Measurements from ENCODE around the gene ZFX. TPM values are rescaled to one million over a fixed set of nuclear protein-coding genes. Genes with fewer than 3 reads are reported as not detected.

Gene ZFX
- total RNA-seq, 3 donors from 2014 or later (not counting 1 experiment from before 2014, with no cell fraction given) = 60.9 to 123 (median 63.0) TPM

DNA sequence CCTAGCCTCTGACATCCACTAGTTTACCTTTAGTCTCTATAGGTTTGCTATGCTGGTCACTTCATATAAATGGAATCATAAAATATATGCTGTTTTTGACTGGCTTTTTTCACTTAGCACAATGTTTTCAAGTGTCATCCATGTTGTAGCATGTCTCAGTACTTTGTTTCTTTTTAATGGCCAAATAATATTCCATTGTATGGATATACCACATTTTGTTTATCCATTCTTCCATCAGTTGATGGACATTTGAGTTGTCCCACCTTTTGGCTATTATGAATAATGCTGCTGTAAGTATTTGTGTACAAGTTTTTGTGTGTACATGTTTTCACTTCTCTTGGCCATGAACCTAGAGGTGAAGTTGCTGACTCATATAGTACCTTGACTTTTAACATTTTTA is 75.7 kb downstream of the ZFX start:
- no peak for ATAC-seq
- H3K27me3 ChIP-seq (ENCODE audit: control insufficient read depth, insufficient read depth, low read length) = no peaks in the 10 kb centered on the region
- TF ChIP-seq, protein P1, sequence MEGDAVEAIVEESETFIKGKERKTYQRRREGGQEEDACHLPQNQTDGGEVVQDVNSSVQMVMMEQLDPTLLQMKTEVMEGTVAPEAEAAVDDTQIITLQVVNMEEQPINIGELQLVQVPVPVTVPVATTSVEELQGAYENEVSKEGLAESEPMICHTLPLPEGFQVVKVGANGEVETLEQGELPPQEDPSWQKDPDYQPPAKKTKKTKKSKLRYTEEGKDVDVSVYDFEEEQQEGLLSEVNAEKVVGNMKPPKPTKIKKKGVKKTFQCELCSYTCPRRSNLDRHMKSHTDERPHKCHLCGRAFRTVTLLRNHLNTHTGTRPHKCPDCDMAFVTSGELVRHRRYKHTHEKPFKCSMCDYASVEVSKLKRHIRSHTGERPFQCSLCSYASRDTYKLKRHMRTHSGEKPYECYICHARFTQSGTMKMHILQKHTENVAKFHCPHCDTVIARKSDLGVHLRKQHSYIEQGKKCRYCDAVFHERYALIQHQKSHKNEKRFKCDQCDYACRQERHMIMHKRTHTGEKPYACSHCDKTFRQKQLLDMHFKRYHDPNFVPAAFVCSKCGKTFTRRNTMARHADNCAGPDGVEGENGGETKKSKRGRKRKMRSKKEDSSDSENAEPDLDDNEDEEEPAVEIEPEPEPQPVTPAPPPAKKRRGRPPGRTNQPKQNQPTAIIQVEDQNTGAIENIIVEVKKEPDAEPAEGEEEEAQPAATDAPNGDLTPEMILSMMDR (IDR thresholded peaks at IDR 0.05) = no peak

DNA sequence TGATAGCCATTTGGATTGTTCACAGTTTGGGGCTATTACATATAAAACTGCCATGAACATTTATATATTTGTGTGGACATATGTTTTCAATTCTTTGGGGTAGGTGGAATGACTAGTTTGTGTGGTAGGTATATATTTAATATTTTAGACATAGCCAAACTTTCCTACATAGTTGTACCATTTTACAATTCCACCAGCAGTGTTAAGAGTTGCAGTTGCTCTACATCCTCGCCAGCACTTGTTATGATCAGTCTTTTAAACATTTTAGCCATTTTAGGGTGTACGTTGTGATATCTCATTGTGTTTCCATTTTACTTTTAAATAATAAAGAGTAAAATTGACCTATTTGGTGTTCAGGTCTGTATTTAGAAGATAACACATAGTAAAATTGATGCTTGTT is 76.6 kb downstream of the ZFX start:
- Mint-ChIP-seq H3K27ac (no peak overlapping the region), H3K36me3 (no peaks in the 10 kb centered on the region), H3K4me3 (no peak overlapping the region), H3K9me3 (no peaks in the 10 kb centered on the region), H3K4me1 (no peaks in the 10 kb centered on the region), H3K27me3 (ENCODE audit: low read depth in 2 of 2) (peaks cover 0 to 10% of the 10 kb centered on the region in 2 donors)
- TF ChIP-seq, protein P1 (IDR thresholded peaks at IDR 0.05) = no peak
- Histone ChIP-seq H3K4me1 (ENCODE audit: control insufficient read depth, insufficient read depth, low read length) (no peaks in the 10 kb centered on the region), H3K9me3 (ENCODE audit: control insufficient read depth, insufficient read depth, low read length) (no peaks in the 10 kb centered on the region), H3K36me3 (ENCODE audit: control insufficient read depth, insufficient read depth, low read length) (no peaks in the 10 kb centered on the region), H3K27ac (ENCODE audit: low read length) (no peak overlapping the region), H3K27me3 (ENCODE audit: control insufficient read depth, insufficient read depth, low read length) (no peaks in the 10 kb centered on the region), H3K4me3 (ENCODE audit: low read length) (no peak overlapping the region)
- ATAC-seq (no peak), DNase-seq (no peak)
- intact Hi-C loops (cut with micrococcal nuclease) = no loop called here
- WGBS (ENCODE audit: insufficient coverage) = 100% methylated on average over 1 of the region's 2 CpGs

More for the DNA sequence above, 75.7 kb downstream of the ZFX start:
- H3K9me3 Mint-ChIP-seq = no peaks in the 10 kb centered on the region
- H3K27ac ChIP-seq (ENCODE audit: low read length) = no peak overlapping the region
- intact Hi-C loops (cut with micrococcal nuclease) = no loop called here
- no peaks in the 10 kb centered on the region for H3K9me3 ChIP-seq (ENCODE audit: control insufficient read depth, insufficient read depth, low read length)
- no peaks in the 10 kb centered on the region for H3K4me1 ChIP-seq (ENCODE audit: control insufficient read depth, insufficient read depth, low read length)
- H3K4me1 Mint-ChIP-seq = no peaks in the 10 kb centered on the region
- peaks cover 0 to 4% of the 10 kb centered on the region in 2 donors for H3K27me3 Mint-ChIP-seq (ENCODE audit: low read depth in 2 of 2)
- no peaks in the 10 kb centered on the region for H3K36me3 Mint-ChIP-seq
- H3K27ac Mint-ChIP-seq = no peak overlapping the region
- no peak overlapping the region for H3K4me3 ChIP-seq (ENCODE audit: low read length)
- H3K4me3 Mint-ChIP-seq = no peak overlapping the region
- no peak for DNase-seq
- H3K36me3 ChIP-seq (ENCODE audit: control insufficient read depth, insufficient read depth, low read length) = no peaks in the 10 kb centered on the region

DNA sequence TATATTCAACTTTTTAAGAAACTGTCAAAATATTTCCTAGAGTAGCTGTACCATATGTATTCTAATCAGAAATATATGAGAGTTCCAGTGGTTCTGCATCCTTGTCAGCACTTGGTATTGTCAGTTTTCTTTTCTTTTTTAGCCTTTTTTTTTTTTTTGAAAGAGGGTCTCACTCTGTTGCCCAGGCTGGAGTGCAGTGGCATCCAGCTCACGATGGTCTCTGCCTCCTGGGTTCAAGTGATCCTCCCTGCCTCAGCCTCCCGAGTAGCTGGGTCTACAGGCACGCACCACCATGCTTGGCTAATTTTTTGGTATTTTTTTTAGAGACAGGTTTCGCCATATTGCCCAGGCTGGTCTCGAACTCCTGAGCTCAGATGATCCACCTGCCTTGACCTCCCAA is 79.1 kb downstream of the ZFX start:
- H3K4me3 ChIP-seq (ENCODE audit: low read length) = no peak overlapping the region
- no peaks in the 10 kb centered on the region for H3K27me3 ChIP-seq (ENCODE audit: control insufficient read depth, insufficient read depth, low read length)
- WGBS (ENCODE audit: insufficient coverage) = 97% methylated on average over 4 of the region's 5 CpGs
- ATAC-seq = no peak
- no peak overlapping the region for H3K4me3 Mint-ChIP-seq
- TF ChIP-seq, protein P1 (IDR thresholded peaks at IDR 0.05) = no peak
- no peak overlapping the region for H3K27ac Mint-ChIP-seq
- no peaks in the 10 kb centered on the region for H3K36me3 ChIP-seq (ENCODE audit: control insufficient read depth, insufficient read depth, low read length)
- H3K36me3 Mint-ChIP-seq = no peaks in the 10 kb centered on the region
- H3K9me3 Mint-ChIP-seq = no peaks in the 10 kb centered on the region
- no peaks in the 10 kb centered on the region for H3K4me1 ChIP-seq (ENCODE audit: control insufficient read depth, insufficient read depth, low read length)
- H3K4me1 Mint-ChIP-seq = no peaks in the 10 kb centered on the region
- H3K9me3 ChIP-seq (ENCODE audit: control insufficient read depth, insufficient read depth, low read length) = no peaks in the 10 kb centered on the region
- intact Hi-C loops (cut with micrococcal nuclease) = no loop called here
- no peak overlapping the region for H3K27ac ChIP-seq (ENCODE audit: low read length)
- no peak for DNase-seq
- peaks cover 0 to 23% of the 10 kb centered on the region in 2 donors for H3K27me3 Mint-ChIP-seq (ENCODE audit: low read depth in 2 of 2)

DNA sequence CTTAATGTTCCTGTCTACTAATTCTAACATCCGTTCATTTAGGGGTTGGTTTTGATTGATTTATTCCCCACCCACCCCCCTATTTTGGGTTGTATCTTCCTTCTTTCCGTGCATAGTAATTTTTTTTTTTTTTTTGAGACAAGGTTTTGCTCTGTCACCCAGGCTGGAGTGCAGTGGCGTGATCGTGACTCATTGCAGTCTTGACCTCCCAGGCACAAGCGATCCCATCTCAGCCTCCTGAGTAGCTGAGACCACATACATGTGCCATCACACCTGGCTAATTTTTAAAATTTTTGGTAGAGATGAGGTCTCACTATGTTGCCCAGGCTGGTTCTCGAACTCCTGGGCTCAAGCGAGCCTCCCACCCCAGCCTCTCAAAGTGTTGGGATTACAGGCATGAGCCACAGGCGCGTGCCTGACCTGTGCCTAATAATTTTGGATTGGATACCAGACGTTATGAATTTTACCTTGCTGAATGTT is 79.9 kb downstream of the ZFX start:
- Mint-ChIP-seq H3K27ac (no peak overlapping the region), H3K27me3 (ENCODE audit: low read depth in 2 of 2) (peaks cover 0 to 23% of the 10 kb centered on the region in 2 donors), H3K9me3 (no peaks in the 10 kb centered on the region), H3K4me1 (no peaks in the 10 kb centered on the region), H3K4me3 (no peak overlapping the region), H3K36me3 (no peaks in the 10 kb centered on the region)
- TF ChIP-seq, protein P1 (IDR thresholded peaks at IDR 0.05) = no peak
- 97% methylated on average over 4 of the region's 10 CpGs for WGBS (ENCODE audit: insufficient coverage)
- no peaks in the 10 kb centered on the region for H3K9me3 ChIP-seq (ENCODE audit: control insufficient read depth, insufficient read depth, low read length)
- H3K36me3 ChIP-seq (ENCODE audit: control insufficient read depth, insufficient read depth, low read length) = no peaks in the 10 kb centered on the region
- H3K27me3 ChIP-seq (ENCODE audit: control insufficient read depth, insufficient read depth, low read length) = no peaks in the 10 kb centered on the region
- no peak for DNase-seq
- H3K27ac ChIP-seq (ENCODE audit: low read length) = no peak overlapping the region
- H3K4me1 ChIP-seq (ENCODE audit: control insufficient read depth, insufficient read depth, low read length) = no peaks in the 10 kb centered on the region
- intact Hi-C loops (cut with micrococcal nuclease) = no loop called here
- H3K4me3 ChIP-seq (ENCODE audit: low read length) = no peak overlapping the region
- no peak for ATAC-seq

All from natural killer cell (primary cell).